HEK293T (cell line): ENCODE data around the gene SYTL2.

Experiments used
- ARNT ChIP-seq: fragments of 450-650 bp; IDR thresholded peaks from 2 replicates; pipeline ENCODE4 v1.6.1; 2017; ENCODE audit warnings: mild to moderate bottlenecking
- ELF4 ChIP-seq: fragments of 450-650 bp; IDR thresholded peaks from 2 replicates; pipeline ENCODE4 v1.6.1; 2017; ENCODE audit warnings: antibody characterized with exemption
- FOXK2 ChIP-seq: fragments of 450-650 bp; IDR thresholded peaks from 2 replicates; pipeline ENCODE4 v1.6.1; 2016; ENCODE audit warnings: mild to moderate bottlenecking
- HDGF ChIP-seq: fragments of 450-650 bp; IDR thresholded peaks from 2 replicates; pipeline ENCODE4 v1.6.1; 2017; ENCODE audit warnings: antibody characterized with exemption, borderline replicate concordance
- NFRKB ChIP-seq: fragments of 450-650 bp; IDR thresholded peaks from 2 replicates; pipeline ENCODE4 v1.6.1; 2016; ENCODE audit warnings: mild to moderate bottlenecking, moderate library complexity
- SUZ12 ChIP-seq: fragments of 450-650 bp; IDR thresholded peaks from 2 replicates; pipeline ENCODE4 v1.6.1; 2016; ENCODE audit warnings: mild to moderate bottlenecking
- TARDBP ChIP-seq: fragments of 450-650 bp; IDR thresholded peaks from 2 replicates; pipeline ENCODE4 v1.6.1; 2016
- ZNF384 ChIP-seq: fragments of 450-650 bp; IDR thresholded peaks from 2 replicates; pipeline ENCODE4 v1.6.1; 2016

- TF ChIP-seq ZNF384 (no peak), SUZ12 (no peak), ELF4 (no peak), NFRKB (no peak), FOXK2 (no peak), TARDBP (no peak), ARNT (no peak), HDGF (no peak)
Measured at GRCh38 chr11:85855341-85855656, 44.4 kb upstream of the SYTL2 start, which contains the start of gene CCDC83.
